AG10803 (cell line): ENCODE measurements around the gene OGFOD1.

Source experiments
- DNase-seq: peaks from one replicate; pipeline ENCODE4 v3.0.0; 2010; ENCODE audit warnings: low read depth
- H3K4me3 ChIP-seq: 2 replicates; pipeline ENCODE4 v1.5.1; 2011; ENCODE audit warnings: mild to moderate bottlenecking, low read length, control low read depth
- TF ChIP-seq, protein P1 (sequence below): conservative IDR thresholded peaks from 2 replicates; pipeline ENCODE4 v1.5.1; 2011; ENCODE audit warnings: mild to moderate bottlenecking, low read length, control low read depth, inconsistent platforms

The OGFOD1 gene

DNA sequence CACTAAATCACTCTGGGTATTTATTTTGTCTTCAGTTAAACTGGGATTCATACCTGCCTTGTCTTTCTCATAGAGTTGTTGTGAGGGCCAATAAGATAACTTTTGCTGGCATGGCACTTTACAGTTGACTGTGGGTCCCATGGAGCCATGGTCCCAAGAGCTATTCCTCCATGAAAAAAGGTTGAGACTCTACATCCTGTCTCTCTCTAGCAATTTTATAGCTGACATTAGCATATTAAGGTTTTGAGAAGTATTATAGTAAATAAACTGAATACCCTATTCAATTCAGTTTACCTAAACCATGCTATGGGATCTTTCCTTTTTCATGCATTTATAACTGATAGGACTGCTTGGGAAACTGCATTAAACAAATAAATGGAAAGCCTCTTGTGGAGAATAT is 17.4 kb downstream of the OGFOD1 start:
- no peak for DNase-seq
- TF ChIP-seq, protein P1, sequence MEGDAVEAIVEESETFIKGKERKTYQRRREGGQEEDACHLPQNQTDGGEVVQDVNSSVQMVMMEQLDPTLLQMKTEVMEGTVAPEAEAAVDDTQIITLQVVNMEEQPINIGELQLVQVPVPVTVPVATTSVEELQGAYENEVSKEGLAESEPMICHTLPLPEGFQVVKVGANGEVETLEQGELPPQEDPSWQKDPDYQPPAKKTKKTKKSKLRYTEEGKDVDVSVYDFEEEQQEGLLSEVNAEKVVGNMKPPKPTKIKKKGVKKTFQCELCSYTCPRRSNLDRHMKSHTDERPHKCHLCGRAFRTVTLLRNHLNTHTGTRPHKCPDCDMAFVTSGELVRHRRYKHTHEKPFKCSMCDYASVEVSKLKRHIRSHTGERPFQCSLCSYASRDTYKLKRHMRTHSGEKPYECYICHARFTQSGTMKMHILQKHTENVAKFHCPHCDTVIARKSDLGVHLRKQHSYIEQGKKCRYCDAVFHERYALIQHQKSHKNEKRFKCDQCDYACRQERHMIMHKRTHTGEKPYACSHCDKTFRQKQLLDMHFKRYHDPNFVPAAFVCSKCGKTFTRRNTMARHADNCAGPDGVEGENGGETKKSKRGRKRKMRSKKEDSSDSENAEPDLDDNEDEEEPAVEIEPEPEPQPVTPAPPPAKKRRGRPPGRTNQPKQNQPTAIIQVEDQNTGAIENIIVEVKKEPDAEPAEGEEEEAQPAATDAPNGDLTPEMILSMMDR = no peak
- no peak overlapping the region for H3K4me3 ChIP-seq

DNA sequence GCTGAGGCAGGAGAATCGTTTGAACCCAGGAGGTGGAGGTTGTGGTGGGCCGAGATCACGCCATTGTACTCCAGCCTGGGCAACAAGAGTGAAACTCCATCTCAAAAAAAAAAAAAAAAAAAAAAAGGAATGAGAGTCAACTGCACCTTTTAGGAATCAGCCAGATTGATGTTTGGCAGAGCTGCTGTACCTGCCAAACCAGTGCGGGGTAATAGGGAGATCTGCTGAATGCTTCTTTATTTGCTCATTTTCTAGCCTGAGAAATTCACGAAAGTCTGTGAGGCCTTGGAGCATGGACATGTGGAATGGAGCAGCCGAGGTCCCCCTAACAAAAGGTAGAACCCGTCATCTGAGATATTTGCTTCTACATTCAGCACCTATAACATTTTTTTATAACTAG is 18.4 kb downstream of the OGFOD1 start:
- TF ChIP-seq, protein P1 = no peak
- no peak overlapping the region for H3K4me3 ChIP-seq
- DNase-seq = no peak

DNA sequence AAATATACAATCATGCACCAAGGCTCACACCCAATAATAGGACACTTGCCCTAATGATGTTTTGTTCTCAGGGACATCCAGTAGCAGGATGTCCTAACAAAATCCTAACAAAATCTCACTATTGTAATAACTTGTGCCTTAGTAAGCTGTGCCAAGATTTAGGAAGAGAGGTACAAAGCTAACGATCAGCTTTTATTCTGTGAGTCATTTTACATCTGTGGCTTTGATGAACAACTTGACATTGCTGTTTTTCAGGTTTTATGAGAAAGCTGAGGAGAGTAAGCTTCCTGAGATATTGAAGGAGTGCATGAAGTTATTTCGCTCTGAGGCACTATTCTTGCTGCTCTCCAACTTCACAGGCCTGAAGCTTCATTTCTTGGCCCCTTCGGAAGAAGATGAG is 18.9 kb downstream of the OGFOD1 start:
- TF ChIP-seq, protein P1 = no peak
- no peak overlapping the region for H3K4me3 ChIP-seq
- DNase-seq = no peak

DNA sequence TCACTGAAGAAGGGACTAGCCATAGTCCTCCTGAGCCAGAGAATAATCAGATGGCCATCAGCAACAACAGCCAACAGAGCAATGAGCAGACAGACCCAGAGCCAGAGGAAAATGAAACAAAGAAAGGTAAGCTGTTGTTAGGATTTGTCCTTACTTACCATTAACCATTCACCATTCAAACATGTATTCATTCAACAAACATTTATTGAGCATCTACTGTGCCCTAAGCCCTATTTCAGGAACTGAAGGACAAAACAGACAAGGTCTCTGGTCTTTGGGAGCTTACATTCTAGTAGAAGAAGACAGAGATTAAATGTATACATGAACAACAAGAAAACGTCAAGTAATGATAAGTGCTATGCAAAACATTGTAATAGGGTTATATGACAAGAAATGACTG is 19.3 kb downstream of the OGFOD1 start:
- H3K4me3 ChIP-seq = no peak overlapping the region
- TF ChIP-seq, protein P1 = no peak
- DNase-seq = no peak

DNA sequence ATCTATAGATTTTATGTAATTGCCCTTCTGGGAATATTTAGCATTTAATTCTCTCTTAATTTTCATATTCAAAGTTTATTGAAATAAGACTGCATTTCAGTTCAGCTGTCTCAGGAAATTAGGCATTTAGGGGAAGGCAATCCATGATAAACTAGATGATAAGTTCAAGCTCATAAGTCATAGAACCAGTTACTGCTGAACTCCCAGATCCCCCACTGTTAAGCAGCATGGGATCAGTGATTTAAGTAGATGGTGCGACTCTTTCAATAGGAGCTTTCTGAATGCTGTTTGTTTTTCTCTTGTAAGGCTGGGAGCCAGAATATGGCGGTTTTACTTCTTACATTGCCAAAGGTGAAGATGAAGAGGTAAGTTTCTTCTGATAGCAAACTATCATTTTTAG is 23.8 kb downstream of the OGFOD1 start:
- DNase-seq = no peak
- no peak overlapping the region for H3K4me3 ChIP-seq
- TF ChIP-seq, protein P1 = no peak

DNA sequence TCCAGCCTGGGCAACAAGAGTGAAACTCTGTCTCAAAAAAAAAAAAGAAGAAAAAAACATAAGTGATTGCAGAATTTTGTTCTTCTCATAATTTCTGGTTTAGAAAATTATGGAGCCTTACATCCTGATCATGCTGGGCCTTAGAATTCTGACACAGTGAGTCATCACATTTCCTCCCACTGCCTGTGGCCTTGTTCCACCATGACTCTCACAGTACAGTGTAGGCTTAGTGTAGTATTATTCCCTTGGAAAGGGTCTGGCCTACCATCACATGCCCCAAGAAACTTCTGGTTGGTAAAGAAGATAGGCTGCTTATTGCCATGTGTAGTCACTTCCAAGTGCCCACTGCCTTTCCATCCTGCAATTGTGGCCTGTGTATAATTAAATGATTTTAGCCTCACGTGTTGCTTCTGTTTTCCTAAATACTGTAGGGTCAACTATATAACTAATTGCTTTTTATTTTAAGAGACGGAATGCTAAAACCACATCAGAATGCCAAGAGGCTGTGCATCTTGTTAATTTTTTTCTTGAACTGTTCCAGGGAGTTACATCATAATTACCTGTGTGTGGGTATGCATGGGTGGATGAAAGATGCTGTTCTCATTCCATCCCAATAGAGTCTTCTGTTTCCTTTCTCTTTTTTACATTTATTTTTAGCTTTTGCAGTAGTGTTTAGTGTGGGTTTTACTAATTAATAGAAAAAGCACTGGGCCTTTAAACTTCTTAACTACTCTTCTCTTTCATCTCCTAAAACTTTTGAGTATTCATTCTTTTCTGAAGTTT is 25.9 kb downstream of the OGFOD1 start:
- DNase-seq = peak; percentile 87
- H3K4me3 ChIP-seq = no peak overlapping the region
- TF ChIP-seq, protein P1 = no peak

DNA sequence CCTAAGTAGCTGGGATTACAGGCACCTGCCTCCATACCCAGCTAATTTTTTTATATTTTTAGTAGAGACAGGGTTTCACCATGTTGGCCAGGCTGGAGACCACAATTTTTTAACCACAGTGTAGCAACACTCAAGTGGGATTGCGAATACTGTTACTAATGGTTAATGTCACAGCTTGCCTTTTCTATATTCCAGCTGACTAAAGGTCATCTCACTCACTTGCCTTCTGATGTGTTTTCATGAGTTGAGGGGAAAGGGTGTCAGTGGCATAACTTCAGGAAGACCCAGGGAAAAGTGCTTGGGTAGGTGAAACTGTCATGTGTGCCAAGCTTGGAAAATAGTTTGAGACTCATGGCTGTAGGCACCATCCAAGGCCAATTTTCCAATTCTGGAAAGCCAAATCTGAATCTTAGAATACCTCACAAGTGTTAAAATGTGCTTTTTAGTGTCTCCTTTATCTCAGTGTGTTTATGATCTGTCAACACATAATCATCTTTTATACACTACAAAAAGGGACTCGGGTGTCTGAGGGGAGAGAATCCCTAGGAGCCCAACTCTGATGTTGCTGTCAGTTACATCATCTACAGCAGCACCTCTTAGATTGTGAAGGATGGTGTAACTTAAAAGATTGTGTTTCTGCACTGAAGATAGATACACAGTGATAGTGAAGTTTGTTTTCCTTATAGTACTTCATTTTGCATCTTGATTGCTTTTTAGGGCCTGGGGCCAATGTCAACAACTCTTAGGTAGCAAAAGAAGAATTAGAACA is 27.1 kb downstream of the OGFOD1 start:
- TF ChIP-seq, protein P1 = no peak
- peak; percentile 53 for DNase-seq
- no peak overlapping the region for H3K4me3 ChIP-seq
